GM12875 (cell line): Measurements from ENCODE around the gene NR1I3.

Experiments
- H3K4me3 ChIP-seq: one replicate; pipeline ENCODE4 v1.5.1; 2011; ENCODE audit warnings: low read depth, low read length, control low read depth
- CTCF ChIP-seq: IDR thresholded peaks from 2 replicates; pipeline ENCODE4 v1.5.1; 2011; ENCODE audit warnings: low read depth, mild to moderate bottlenecking, control low read depth, inconsistent platforms, low read length, moderate library complexity, borderline replicate concordance; ENCODE audit not compliant: insufficient read depth

Gene NR1I3

GRCh38 chr1:161191971-161192370 is 46.0 kb downstream of the NR1I3 start:
- TF ChIP-seq CTCF, result no peak

GRCh38 chr1:161190962-161191521 is 47.0 kb downstream of the NR1I3 start:
- H3K4me3 ChIP-seq, result no peak overlapping the region
- TF ChIP-seq CTCF, result no peak

More at GRCh38 chr1:161191971-161192370, 46.0 kb downstream of the NR1I3 start:
- H3K4me3 ChIP-seq, result no peak overlapping the region

- no peak for TF ChIP-seq CTCF
- H3K4me3 ChIP-seq, result no peak overlapping the region
Measured at GRCh38 chr1:161189036-161189435, 49.0 kb downstream of the NR1I3 start.

GRCh38 chr1:161188381-161188780 is 49.6 kb downstream of the NR1I3 start:
- no peak overlapping the region for H3K4me3 ChIP-seq
- TF ChIP-seq CTCF, result no peak

- TF ChIP-seq CTCF, result no peak
- H3K4me3 ChIP-seq, result no peak overlapping the region
Measured at GRCh38 chr1:161187311-161187710, 50.7 kb downstream of the NR1I3 start.

GRCh38 chr1:161185732-161186311 is 52.2 kb downstream of the NR1I3 start:
- H3K4me3 ChIP-seq, result no peak overlapping the region
- TF ChIP-seq CTCF, result no peak

GRCh38 chr1:161185282-161185682 is 52.7 kb downstream of the NR1I3 start:
- TF ChIP-seq CTCF, result no peak
- H3K4me3 ChIP-seq, result peak overlapping the region; percentile 35
